Hepatocyte (in vitro differentiated cells): ENCODE measurements around the gene RNF213.

Experiments used
- CTCF ChIP-seq: fragments of 200-600 bp; sonication (generic); IDR thresholded peaks from 2 replicates; pipeline ENCODE4 v1.5.1; 2016; ENCODE audit warnings: antibody characterized with exemption, mild to moderate bottlenecking; ENCODE audit not compliant: poor library complexity
- EZH2 ChIP-seq: fragments of 200-600 bp; sonication (generic); IDR thresholded peaks from 2 replicates; pipeline ENCODE4 v1.6.1; 2016; ENCODE audit warnings: antibody characterized with exemption, mild to moderate bottlenecking, borderline replicate concordance

- no peak for TF ChIP-seq CTCF
- no peak for TF ChIP-seq EZH2
These were observed 4.8 kb downstream of the RNF213 start for GRCh38 chr17:80265205-80266068.
